Astrocyte of the spinal cord (primary cell): ENCODE data around the gene RYR1.
"Not testable (repeated sequence)": the region's sequence is repeated elsewhere in the genome, so short reads cannot be mapped to it uniquely, and the experiment has no call there.

Experiments
- DNase-seq: peaks from one replicate; pipeline ENCODE4 v3.0.0; 2011; ENCODE audit warnings: low read depth, low spot score
- H3K4me3 ChIP-seq: 2 replicates; pipeline ENCODE4 v1.5.1; 2011; ENCODE audit warnings: low read depth, mild to moderate bottlenecking, low read length, moderate library complexity
- CTCF ChIP-seq: IDR thresholded peaks from 2 replicates; pipeline ENCODE4 v1.5.1; 2012; ENCODE audit warnings: low read depth, mild to moderate bottlenecking, low read length, inconsistent platforms
- in situ Hi-C: cut with HindIII; loops from 2 replicates; pipeline ENCODE4 v1.10.0; 2017; ENCODE audit warnings: low sequenced_read_pairs

The RYR1 gene

GRCh38 chr19:38463365-38463764 is 29.9 kb downstream of the RYR1 start:
- in situ Hi-C loops, result no loop called here
- DNase-seq, result no peak
- H3K4me3 ChIP-seq, result no peak overlapping the region
- no peak for TF ChIP-seq CTCF

DNA sequence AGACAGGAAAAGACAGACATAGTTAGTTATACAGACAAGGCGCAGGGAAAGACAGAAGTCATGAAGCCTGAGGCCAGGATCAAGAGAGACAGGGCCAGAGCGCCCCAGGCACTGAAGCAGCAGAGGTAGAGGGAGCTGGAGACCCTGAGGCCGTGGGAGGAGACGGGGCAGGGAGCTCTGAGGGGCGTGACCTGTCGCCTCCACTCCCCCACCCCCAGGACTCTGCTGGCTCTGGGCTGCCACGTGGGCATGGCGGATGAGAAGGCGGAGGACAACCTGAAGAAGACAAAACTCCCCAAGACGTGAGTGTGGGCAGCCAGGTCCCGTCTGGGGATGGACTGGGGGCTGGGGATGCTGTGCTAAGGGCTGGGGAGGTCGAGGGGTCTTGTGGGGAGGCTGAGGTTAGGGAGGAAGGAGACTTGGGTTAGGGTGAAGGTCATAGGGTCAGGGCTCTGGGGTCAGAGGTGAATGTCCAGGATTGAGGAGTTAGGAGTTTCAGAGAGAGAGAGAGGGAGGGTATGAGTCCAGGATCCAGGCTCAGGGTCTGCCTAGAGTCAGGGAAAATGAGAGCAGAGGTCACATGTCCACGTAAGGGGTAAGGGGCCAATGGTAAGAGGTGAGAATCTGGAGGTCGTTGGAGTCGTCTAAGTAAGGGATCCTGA is 31.1 kb downstream of the RYR1 start:
- no peak overlapping the region for H3K4me3 ChIP-seq
- TF ChIP-seq CTCF, result no peak
- in situ Hi-C loops, result no loop called here
- DNase-seq, result no peak

DNA sequence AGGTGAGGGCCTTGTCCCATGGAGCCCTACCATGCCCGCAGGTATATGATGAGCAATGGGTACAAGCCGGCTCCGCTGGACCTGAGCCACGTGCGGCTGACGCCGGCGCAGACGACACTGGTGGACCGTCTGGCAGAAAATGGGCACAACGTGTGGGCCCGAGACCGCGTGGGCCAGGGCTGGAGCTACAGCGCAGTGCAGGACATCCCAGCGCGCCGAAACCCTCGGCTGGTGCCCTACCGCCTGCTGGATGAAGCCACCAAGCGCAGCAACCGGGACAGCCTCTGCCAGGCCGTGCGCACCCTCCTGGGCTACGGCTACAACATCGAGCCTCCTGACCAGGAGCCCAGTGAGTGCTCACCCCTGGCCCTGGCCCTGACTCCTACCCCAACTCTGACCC is 32.6 kb downstream of the RYR1 start:
- DNase-seq, result no peak
- in situ Hi-C loops, result no loop called here
- no peak for TF ChIP-seq CTCF
- no peak overlapping the region for H3K4me3 ChIP-seq

DNA sequence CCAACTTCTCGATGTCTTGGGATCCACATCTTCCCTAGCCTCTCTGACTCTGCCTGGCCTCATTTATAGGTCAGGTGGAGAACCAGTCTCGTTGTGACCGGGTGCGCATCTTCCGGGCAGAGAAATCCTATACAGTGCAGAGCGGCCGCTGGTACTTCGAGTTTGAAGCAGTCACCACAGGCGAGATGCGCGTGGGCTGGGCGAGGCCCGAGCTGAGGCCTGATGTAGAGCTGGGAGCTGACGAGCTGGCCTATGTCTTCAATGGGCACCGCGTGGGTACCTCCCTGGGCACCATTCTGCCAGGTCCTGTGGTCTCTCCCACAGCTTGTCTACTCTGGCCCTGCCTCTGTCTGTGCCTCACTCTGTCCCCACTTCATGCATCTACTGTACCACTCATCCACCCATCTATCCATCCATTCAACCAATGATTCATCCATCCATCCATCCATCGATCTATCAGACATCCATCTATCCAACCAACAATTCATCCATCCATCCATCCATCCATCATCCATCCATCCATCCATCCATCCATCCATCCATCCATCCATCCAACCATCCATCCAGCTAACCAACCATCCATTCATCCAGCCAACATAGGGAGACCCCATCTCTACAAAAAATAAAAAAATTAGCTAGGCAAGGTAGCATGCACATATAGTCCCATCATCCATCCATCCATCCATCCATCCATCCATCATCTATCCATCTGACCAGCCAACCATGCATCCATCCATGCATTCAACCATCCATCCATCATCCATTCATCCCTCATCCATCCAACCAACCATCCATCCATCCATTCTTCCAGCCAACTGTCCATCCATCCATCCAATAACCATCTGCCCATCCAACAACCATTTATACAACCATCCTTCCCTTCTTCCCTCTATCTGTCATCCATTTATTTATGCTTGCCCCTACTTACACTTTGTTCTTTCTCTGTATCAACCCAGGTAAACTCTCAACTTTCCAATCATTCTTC is 34.3 kb downstream of the RYR1 start:
- no peak for TF ChIP-seq CTCF
- no peak for DNase-seq
- in situ Hi-C loops, result no loop called here
- no peak overlapping the region for H3K4me3 ChIP-seq

GRCh38 chr19:38469151-38469550 is 35.7 kb downstream of the RYR1 start:
- no peak overlapping the region for H3K4me3 ChIP-seq
- in situ Hi-C loops, result no loop called here
- no peak for TF ChIP-seq CTCF
- no peak for DNase-seq

DNA sequence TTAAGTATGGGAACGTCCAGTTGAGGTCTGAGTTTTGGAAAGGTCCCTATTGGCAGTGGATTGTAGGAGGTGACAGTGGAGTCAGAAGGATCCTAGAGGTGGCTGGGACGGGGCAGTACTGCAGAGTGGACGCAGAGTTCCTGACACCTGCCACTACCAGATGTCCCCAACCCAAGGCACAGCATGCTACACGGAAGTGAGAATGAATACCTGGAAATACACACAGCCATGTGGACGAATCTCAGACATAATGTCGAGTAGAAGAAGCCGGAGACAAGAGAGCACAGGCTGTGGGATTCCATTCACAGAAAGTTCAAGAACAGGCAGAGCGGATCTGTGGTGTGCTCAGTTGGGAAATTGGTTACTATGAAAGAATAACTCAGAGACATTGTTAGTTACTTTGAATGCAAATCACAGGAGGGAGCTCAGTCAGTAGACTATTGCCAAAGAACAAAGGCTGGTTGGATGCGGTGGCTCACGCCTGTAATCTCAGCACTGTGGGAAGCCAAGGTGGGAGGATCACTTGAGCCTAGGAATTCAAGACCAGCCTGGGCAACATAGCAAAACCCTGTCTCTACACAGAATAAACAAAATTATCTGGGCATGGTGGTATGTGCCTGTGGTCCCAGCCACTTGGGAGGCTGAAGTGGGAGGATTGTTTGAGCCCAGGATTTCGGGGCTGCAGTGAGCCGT is 37.4 kb downstream of the RYR1 start:
- in situ Hi-C loops, result no loop called here
- no peak for DNase-seq
- TF ChIP-seq CTCF, result no peak
- H3K4me3 ChIP-seq, result no peak overlapping the region

- H3K4me3 ChIP-seq, DNase-seq, in situ Hi-C loops: not testable (repeated sequence)
Observed at GRCh38 chr19:38472725-38473124, 39.2 kb downstream of the RYR1 start.
